HG02642 (cell line): ENCODE results near the gene HSF2BP.
"Not testable (repeated sequence)": the region's sequence is repeated elsewhere in the genome, so short reads cannot be mapped to it uniquely, and the experiment has no call there.

Experiments used
- ATAC-seq: cut with Tn5 transposase; IDR thresholded peaks from one replicate; pipeline ENCODE4 v1.9.1; 2021; ENCODE audit warnings: mild to moderate bottlenecking; ENCODE audit not compliant: unreplicated experiment, poor library complexity

Gene HSF2BP

DNA sequence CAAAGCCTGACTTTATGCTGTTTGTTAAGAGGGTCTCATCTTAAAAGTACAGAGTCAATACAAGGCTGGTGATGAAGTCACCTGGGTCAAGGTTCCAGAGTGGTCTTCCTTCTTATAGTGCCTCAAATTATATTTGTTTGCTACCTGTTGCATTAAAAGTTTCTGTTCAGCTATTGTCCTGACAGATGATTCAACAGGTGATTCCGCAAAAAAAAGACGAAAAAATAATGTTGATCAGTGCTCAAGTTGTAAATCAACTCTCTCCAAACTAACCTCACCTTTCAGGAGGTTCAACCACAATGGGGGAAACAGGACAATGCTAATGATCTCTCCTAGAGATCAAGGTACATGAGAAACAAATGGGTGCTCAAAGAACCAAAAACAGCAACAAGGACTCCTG, 35.7 kb downstream of the HSF2BP start:
- no peak for ATAC-seq

DNA sequence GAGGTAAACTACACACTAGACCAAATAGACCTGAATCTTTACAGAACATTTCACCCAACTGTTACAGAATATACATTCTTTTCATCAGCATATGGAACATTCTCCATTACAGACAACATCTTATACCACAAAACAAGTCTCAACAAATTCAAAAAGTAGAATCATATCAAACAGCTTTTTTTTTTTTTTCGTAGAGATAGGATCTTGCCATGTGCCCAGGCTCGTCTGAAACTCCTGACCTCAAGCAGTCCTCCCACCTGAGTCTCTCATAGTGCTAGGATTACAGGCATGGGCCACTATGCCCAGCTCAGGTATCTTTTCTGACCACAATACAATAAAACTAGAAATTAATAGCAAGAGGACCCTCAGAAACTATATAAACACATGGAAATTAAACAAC, 36.5 kb downstream of the HSF2BP start:
- ATAC-seq: no peak

DNA sequence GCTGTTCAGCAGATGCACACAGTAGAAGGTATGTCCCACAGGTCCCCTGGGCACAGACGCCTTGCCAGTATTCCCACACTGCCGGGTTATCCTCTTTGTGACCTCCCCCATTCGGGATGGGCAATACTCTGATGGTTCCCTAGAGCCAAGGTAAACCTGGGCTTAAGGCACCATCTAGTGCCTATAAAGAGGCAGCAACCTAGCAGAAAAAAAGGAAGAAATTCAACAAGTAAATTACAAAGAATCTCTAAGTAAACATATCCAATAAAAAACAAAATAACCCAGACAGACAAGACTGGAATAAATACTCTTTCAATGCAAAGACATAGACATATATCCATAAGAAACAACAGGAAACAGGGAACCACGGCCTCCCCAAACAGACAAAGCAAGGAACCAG, 39.4 kb downstream of the HSF2BP start:
- no peak for ATAC-seq

DNA sequence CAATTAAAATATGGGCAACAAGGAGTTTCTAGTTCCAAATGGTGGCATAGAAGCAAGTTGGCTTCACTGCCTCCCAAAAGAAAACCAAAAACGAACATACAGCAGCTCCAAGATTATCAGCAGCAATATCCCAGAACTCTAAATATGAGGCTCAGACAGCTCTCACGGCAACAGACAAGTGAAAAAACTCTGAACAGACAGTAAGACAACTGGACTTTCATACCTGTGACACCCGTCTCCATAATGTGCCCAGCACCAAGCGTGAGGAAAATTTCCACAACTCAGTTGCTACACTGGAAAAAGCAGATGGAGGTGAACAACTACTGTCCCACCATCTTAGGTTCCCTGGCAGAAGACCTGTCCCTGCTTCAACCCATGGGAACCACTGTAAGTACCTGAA, 39.9 kb downstream of the HSF2BP start:
- ATAC-seq: no peak

DNA sequence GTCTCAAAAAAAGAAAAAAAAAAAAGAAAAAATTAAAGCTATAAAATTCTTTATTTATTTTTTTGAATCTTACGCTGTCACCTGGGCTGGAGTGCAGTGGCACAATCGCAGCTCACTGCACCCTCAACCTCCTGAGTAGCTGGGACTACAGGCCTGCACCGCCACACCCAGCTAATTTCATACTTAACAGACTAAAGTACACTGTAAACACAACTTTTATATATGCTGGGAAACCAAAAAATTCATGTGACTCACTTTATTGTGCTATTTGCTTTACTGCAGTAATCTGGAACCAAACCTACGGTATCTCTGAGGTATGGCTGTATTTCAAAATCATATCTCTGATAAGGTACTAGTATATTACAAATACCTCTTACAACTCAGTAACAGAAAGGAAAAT, 40.3 kb downstream of the HSF2BP start:
- ATAC-seq: no peak

DNA sequence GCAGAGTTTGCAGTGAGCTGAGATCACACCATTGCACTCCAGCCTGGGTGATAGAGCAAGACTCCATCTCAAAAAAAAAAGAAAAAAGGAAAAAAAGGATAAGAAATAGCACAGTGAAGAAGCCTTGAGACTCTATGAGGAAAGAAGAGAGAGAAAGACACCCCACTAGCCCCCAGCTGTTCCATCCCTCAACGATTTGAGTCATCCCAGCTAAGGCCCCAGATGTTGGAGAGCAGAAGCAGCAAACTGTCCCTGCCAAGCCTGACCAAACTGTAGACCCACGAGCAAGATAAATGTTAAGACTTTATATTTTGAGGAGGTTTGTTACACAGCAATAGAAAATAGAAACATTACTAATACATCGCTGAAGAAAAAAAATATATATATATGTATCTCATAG, 42.4 kb downstream of the HSF2BP start:
- not testable (repeated sequence) for ATAC-seq

DNA sequence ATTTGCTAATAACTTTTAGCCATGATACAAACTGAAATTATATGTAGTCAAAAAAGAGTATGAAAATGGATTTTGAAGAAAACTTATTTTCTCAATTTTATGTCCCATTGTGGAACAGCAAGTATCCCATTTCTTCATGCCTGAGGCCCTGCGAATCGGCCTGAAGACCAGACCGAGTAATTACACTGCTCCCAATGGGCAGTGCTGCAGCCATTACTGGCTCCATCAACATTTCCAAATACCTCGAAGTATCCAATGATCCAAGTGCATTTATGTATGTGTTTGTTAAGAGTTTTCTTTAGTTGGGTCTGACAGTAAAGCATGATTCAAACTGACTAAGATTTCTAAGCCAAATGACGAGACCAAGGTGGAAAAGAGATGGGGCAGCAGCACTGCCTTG, 44.4 kb downstream of the HSF2BP start:
- ATAC-seq: no peak

DNA sequence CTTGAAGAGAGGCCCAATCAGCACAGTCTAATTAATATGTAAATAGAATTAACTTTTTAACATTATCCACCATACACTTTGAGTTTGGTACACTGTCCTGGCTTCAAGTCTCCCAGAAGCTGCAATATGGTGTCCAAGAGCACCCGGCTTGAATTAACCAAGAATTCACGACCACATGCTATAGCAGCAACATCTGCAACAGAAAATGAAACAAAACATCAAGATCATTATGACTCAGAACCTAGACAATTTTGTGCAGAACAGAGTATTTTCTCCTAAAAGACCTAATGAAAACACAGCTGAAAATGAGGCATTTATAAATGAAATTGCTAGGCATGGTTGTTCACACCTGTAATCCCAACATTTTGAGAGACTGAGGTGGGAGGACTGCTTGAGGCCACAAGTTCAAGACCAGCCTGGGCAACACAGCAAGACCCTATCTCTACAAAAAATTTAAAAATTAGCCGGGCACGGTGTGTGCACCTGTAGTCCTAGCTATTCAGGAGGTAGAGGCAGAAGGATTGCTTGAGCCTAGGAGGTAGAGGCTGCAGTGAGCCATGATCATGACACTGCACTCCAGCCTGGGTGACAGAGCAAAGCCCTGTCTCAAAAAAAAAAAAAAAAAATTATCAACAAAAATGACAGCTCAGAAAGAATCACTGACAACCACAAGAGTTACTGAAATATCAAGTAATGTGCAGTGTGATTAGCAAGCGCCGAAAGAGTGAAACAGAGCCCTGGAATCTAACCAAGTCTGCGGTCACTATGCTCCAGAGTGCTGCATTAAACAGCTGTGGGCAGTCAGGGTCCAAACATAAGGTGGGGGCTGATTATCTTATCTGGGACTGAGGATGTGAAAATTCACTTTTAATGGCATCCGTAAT, 45.3 kb downstream of the HSF2BP start:
- ATAC-seq: no peak

DNA sequence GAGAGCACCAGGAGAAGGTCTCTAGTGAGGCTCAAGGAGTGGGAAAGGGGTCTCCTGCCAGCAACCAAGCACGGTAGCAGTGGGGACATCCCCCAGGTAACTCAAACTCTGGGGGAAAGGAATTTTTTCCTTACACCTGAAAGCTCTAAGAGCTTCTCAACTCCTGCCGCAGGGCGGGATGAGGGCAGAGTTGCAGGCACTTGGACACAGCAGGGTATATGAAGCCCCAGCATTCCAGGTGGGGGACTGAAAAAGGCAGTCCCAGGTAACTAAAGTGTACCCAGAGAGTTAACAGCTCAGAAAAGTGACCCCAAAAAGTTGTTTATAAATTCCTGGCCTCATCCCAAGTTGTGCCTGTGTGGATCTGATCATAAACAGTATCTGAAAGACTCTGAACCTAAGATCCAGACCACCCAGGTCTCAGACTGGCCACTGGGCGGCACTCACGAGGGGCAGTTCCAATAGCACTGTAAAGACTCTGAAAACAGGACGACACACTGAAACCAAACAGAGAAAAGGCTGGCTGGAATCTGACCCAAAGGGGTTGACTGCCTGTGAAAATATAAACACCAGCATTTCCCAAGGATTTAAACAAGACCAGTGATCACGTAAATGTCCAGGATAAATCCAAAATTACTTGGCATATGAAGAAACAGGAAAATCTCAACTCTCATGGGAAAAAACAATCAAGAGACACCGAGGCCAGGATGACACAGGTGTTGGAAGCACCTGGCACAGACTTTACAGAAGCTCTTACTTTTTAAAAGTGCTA, 47.5 kb downstream of the HSF2BP start:
- no peak for ATAC-seq

DNA sequence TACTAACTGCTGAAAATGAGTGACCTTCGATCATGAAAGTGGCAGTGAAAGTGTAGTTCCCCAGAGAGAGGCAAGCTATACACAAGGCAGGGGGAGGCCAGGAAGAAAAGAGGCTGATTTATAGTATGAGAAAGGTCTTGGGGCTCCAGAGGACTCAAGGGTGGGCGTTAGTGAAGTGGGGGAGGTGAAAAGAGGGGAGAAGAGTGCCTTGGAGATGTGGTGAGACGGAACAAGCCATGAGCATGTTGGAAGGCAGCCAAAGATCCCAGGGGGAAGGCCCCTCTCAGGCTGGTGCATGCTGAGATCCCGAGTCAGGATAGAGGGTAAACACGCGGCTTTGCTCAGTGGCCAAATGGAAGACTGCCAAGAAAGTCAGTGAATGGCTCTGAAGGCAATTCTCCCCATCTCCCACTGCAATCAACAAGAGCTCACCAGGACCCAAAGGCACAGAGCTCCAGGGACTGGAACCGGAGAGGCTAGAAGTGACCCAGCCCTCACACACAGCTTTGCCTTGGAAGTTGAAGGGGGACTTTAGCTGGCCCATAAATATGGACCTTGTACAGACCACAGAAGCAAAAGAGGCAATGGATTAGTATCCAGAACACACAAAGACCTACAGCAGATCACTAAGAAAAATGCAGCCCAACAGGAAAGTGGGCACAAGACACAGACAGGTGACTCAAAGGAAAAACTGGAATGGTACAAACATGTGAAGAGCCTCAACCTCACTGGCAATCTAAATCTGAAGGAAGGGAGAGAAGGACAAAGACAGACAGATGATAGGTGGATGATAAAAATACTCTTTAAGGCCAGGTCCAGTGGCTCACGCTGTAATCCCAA, 49.6 kb downstream of the HSF2BP start:
- ATAC-seq: no peak

DNA sequence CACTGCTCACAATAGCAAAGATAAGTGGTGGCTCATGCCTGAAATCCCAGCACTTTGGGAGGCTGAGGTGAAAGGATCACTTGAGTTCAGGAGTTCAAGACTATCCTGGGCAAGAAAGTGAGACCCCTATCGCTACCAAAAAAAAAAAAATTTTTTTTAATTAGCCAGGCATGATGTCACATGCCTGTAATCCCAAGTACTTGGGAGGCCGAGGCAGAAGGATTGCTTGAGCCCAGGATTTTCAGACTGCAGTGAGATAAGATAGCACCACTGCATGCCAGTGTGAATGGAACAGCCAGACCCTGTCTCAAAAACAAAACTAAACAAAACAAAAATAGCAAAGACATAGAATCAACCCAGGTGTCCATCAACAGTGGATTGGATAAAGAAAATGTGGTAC, 50.6 kb downstream of the HSF2BP start:
- no peak for ATAC-seq

DNA sequence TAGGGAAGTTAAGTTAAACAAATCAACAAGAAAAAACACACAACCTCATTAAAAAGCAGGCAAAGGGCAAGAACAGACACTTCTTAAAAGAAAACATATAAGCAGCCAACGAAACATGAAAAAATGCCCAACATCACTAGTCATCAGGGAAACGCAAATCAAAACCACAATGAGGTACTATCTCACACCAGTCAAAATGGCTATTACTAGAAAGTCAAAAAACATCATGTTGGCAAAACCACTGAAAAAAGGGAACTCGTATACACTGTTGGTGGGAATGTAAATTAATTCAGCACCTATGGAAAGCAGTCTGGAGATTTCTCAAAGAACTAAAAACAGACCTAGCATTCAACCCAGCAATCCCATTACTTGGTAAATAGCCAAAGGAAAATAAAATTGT, 51.1 kb downstream of the HSF2BP start:
- no peak for ATAC-seq

DNA sequence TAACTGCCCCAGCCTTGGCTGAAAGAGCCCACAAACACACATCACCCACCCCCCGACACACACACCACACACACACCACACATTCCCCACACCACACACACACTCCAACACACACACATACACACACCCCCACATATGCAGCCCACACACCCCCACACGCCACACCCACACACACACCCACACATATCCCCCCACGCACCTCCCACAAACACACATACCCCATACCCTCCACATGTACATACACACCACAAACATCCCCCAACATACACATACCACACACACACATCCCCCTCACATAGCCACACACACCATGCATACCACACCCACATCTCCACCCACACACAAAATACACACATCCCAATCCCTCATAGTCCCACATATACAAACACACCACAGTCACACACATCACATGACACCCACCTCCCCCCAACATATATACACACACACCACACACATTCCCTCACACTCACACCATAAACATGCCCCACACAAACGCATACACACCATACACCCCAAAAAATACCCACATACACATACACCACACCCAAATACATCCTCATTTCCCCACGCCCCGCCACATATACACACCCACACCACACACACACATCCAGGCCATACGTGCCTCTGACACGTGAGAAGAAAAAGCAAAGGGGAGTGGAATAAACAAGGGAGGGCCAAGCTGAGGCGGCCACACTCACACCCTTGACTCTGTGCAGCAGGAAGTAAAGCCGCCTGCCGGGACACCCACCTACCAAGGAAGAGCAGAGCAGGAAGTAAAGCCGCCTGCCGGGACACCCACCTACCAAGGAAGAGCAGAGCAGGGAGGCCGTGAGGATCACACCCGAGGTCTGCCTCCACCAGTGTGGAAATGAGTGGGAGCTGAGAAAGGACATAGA, 53.7 kb downstream of the HSF2BP start:
- ATAC-seq: no peak

DNA sequence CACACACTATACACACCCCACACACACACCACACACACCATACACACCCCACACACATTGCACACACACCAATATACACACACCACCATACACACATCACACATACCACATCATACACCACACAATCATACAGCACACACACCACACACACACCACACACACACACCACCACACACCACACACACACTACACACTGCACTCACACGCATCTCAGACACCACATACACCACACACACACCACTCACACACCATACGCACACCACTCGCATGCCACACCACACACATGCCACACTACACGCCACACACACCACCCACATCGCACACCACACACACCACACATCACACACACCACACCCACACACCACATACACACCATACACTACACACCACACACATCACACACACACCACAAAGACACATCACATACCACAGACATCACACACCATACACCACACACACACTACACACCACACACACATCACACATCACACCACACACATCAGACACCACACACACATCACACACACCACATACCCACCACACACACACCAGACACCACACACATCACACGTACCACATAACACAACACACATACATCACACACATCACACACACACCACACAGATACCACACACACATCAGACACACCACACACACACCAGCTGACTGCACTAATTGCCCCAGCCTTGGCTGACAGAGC, 54.6 kb downstream of the HSF2BP start:
- ATAC-seq: no peak

DNA sequence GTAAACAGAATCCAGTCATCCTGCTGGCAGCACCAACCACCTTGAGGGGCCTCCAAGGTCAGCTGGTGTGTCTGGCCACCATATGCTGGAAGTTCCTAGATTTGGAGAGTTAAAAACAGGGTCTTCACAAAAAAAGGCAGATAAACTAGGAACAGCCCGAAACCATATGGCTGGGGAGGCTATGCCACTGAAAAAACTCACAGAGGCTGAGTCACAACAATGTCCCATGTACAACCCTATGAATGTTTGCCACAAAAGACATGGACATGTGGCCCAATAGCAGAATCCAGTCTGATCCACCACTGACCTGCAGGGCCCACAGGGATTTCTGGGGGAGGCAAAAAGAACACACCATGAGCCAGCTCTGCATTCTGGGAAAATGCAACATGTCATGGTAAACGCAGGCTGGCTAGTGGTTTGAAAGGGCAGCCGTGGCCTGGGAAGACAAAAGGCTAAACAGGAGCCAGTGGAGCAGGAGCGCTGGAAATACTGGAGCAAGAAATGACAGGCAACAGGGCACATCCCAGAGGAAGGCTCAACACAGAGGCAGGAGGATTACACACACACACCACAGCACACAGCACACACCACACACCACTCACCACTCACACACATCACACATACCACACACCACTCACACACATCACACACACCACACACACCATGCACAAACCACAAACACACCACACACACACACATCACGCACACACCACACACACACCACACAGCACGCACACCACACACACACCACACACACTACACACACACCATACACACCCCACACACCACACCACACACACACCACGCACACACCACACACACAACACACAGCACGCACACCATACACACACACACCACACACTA, 55.4 kb downstream of the HSF2BP start:
- ATAC-seq: no peak

DNA sequence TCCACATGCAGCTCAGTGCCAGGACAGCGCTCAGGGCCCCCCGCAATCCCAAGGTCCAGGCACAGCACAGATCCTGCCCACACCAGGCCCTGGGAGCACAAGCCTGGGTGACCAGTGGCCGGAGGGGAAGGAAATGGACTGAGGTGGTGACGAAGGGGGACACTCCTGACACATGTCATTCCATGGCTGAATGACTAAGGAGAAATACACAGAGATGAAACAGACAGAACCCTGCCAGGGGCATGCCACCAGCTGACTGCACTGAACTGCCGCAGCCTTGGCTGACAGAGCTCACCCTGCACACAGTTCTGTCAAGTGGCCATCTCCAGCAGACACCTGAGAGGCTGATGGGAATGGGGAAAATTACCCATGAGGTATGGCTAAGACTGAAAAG, 56.1 kb downstream of the HSF2BP start:
- no peak for ATAC-seq

DNA sequence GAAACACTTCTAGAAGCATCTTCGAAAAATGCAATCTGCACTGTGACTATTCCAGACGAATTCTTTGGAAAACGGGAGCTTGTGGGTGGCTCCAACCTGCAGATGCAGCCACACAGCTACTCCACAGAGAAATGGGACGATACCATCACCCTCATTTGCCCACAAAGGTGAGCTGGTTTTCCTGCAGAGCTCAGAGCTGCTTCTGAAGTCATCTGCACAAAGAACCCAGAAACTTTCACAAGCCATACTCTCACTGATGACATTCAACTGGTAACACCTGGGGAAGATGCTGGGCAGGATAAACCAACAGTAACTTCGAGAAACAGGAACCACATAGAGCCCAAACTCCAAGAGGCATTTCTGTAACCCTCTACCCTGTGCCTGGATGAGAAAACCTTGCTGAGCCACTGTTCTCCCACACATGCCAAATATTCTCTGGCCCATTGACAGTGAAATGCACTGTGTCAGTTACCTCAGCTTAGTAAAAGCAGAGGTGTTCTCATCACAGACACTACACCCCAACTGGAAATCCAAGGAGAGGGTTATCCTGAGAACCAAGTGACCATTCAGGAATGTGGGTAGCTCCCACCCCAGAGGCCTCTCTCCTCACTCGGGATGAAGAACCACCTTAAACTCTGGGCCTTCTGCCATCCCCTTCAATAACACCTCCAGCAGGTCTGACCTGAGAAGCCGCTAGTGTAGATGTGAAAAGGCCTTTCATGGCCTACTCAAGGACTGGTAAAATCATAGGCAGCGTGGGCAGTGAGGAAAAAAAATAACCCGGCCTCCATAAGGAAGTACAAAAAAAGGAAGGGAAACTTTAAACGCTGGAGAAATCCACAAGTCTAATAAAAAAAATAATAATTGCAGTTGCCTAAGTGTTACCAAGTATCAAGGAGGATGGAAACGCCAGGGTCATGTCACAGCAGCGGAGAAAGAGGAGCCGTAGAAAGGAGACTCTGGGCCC, 56.7 kb downstream of the HSF2BP start:
- ATAC-seq: no peak
